IPS-18c (cell line): ENCODE measurements around the gene WNK2.

Experiments used
- H3K4me3 ChIP-seq: 2 replicates; pipeline ENCODE4 v1.7.0; 2013; ENCODE audit warnings: low read depth, mild to moderate bottlenecking, low read length, moderate library complexity; ENCODE audit not compliant: insufficient read depth
- H3K9me3 ChIP-seq: one replicate; pipeline ENCODE4 v1.6.1; 2013; ENCODE audit warnings: mild to moderate bottlenecking, low read length, moderate library complexity; ENCODE audit not compliant: control insufficient read depth, insufficient read depth

WNK2 gene

GRCh38 chr9:93205896-93206575 lies 22.1 kb downstream of the WNK2 start:
- no peak overlapping the region for H3K4me3 ChIP-seq
- H3K9me3 ChIP-seq, result no peaks in the 10 kb centered on the region

GRCh38 chr9:93206576-93207155 lies 22.7 kb downstream of the WNK2 start:
- Histone ChIP-seq H3K4me3 (no peak overlapping the region), H3K9me3 (no peaks in the 10 kb centered on the region)

GRCh38 chr9:93207326-93207814 lies 23.4 kb downstream of the WNK2 start:
- Histone ChIP-seq H3K9me3 (no peaks in the 10 kb centered on the region), H3K4me3 (no peak overlapping the region)

- Histone ChIP-seq H3K9me3 (no peaks in the 10 kb centered on the region), H3K4me3 (no peak overlapping the region)
Measured at GRCh38 chr9:93207860-93208734, 24.2 kb downstream of the WNK2 start.

GRCh38 chr9:93209097-93209496 lies 25.2 kb downstream of the WNK2 start:
- Histone ChIP-seq H3K9me3 (no peaks in the 10 kb centered on the region), H3K4me3 (no peak overlapping the region)

- H3K4me3 ChIP-seq, result no peak overlapping the region
Measured at GRCh38 chr9:93209576-93210323, 25.8 kb downstream of the WNK2 start.

GRCh38 chr9:93210324-93210973 lies 26.5 kb downstream of the WNK2 start:
- Histone ChIP-seq H3K4me3 (no peak overlapping the region), H3K9me3 (no peaks in the 10 kb centered on the region)

More at GRCh38 chr9:93209576-93210323, 25.8 kb downstream of the WNK2 start:
- no peaks in the 10 kb centered on the region for H3K9me3 ChIP-seq

GRCh38 chr9:93210974-93211653 lies 27.2 kb downstream of the WNK2 start:
- no peaks in the 10 kb centered on the region for H3K9me3 ChIP-seq
- H3K4me3 ChIP-seq, result no peak overlapping the region

GRCh38 chr9:93211654-93212001 lies 27.7 kb downstream of the WNK2 start:
- H3K9me3 ChIP-seq, result no peaks in the 10 kb centered on the region
- no peak overlapping the region for H3K4me3 ChIP-seq

- Histone ChIP-seq H3K4me3 (no peak overlapping the region), H3K9me3 (no peaks in the 10 kb centered on the region)
Measured at GRCh38 chr9:93212409-93212808, 28.5 kb downstream of the WNK2 start.

GRCh38 chr9:93216073-93216365 lies 32.1 kb downstream of the WNK2 start:
- Histone ChIP-seq H3K9me3 (no peaks in the 10 kb centered on the region), H3K4me3 (no peak overlapping the region)

GRCh38 chr9:93217706-93218105 lies 33.8 kb downstream of the WNK2 start:
- Histone ChIP-seq H3K4me3 (no peak overlapping the region), H3K9me3 (no peaks in the 10 kb centered on the region)

- Histone ChIP-seq H3K4me3 (no peak overlapping the region), H3K9me3 (no peaks in the 10 kb centered on the region)
Measured at GRCh38 chr9:93218161-93218560, 34.2 kb downstream of the WNK2 start.

- Histone ChIP-seq H3K9me3 (no peaks in the 10 kb centered on the region), H3K4me3 (no peak overlapping the region)
Measured at GRCh38 chr9:93218671-93219420, 34.9 kb downstream of the WNK2 start.

GRCh38 chr9:93219692-93220091 lies 35.8 kb downstream of the WNK2 start:
- no peak overlapping the region for H3K4me3 ChIP-seq
- H3K9me3 ChIP-seq, result no peaks in the 10 kb centered on the region

- Histone ChIP-seq H3K4me3 (no peak overlapping the region), H3K9me3 (no peaks in the 10 kb centered on the region)
Measured at GRCh38 chr9:93220627-93221026, 36.7 kb downstream of the WNK2 start.
